Mammary epithelial cell (primary cell): ENCODE results near the gene ZC3H8.

Experiments used
- EZH2 ChIP-seq: IDR thresholded peaks from 2 replicates; pipeline ENCODE4 v1.6.1; 2012; ENCODE audit warnings: low read length, inconsistent platforms, borderline replicate concordance
- TF ChIP-seq, protein P1 (sequence below), 2 donors: IDR thresholded peaks in 1 of 2; conservative IDR thresholded peaks in 1 of 2; 2 replicates each; pipeline ENCODE4 v1.5.1; 2011 to 2012; ENCODE audit warnings: inconsistent platforms in 2 of 2, low read length in 2 of 2, mild to moderate bottlenecking in 2 of 2, control low read depth in 1 of 2, low read depth in 1 of 2; ENCODE audit not compliant: insufficient read depth in 1 of 2; ENCODE audit errors: extremely low read depth in 1 of 2

DNA sequence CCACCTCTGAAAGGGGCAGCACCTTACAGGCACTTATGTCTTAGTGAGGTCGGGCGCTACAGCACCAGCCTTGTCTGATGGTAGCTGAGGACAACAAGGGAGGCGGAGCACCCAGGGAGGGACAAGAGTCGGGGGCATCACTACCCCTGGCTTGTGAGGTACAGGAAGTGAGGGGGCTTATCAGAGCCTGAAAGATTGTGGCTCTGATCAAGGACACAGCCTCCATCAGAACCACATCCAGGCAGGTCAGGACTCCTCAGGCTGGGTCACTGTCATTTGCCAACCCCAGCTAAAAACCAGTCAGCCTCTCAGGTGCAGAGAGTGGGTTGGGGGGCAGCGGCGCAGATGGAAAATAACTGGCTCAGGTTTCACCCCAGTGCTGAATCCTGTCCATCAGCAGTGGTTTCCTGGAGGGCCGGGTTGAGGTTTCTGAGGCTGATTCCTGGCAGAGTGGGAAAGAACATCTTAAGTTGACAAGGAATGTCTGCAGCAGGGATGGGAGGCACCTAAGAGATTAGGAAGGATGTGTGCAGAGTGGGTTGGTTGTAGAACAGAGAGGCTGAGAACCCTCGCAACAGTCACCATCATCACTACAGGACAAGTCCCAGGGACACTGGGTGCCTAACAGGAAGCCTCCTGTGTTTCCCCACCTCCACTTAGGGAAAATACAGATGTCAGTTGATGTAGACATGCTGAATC, 71.4 kb downstream of the ZC3H8 start:
- TF ChIP-seq, protein P1, sequence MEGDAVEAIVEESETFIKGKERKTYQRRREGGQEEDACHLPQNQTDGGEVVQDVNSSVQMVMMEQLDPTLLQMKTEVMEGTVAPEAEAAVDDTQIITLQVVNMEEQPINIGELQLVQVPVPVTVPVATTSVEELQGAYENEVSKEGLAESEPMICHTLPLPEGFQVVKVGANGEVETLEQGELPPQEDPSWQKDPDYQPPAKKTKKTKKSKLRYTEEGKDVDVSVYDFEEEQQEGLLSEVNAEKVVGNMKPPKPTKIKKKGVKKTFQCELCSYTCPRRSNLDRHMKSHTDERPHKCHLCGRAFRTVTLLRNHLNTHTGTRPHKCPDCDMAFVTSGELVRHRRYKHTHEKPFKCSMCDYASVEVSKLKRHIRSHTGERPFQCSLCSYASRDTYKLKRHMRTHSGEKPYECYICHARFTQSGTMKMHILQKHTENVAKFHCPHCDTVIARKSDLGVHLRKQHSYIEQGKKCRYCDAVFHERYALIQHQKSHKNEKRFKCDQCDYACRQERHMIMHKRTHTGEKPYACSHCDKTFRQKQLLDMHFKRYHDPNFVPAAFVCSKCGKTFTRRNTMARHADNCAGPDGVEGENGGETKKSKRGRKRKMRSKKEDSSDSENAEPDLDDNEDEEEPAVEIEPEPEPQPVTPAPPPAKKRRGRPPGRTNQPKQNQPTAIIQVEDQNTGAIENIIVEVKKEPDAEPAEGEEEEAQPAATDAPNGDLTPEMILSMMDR (conservative IDR thresholded peaks at IDR 0.05 in 1 of 2, IDR thresholded peaks at IDR 0.05 in 1 of 2; ENCODE audit: extremely low read depth in 1 of 2, insufficient read depth in 1 of 2, low read depth in 1 of 2, low read length in 2 of 2), result no peak
- TF ChIP-seq EZH2, result no peak
